GM19193 (cell line): Measurements from ENCODE around the gene RPL13.

Experiments
- POLR2A ChIP-seq: IDR thresholded peaks from 4 replicates; pipeline ENCODE4 v1.6.1; 2011; ENCODE audit not compliant: insufficient read depth, insufficient read length; ENCODE audit errors: extremely low read depth

Gene RPL13

GRCh38 chr16:89565506-89566372 is 5.3 kb downstream of the RPL13 start:
- TF ChIP-seq POLR2A: peak; percentile 33

GRCh38 chr16:89567656-89568594 is 7.4 kb downstream of the RPL13 start:
- no peak for TF ChIP-seq POLR2A

- TF ChIP-seq POLR2A: no peak
Observed at GRCh38 chr16:89569506-89570341, 9.2 kb downstream of the RPL13 start.

- TF ChIP-seq POLR2A: no peak
Observed at GRCh38 chr16:89570342-89570923, 10.0 kb downstream of the RPL13 start.

GRCh38 chr16:89571636-89572035 is 11.2 kb downstream of the RPL13 start:
- TF ChIP-seq POLR2A: no peak

- TF ChIP-seq POLR2A: no peak
Observed at GRCh38 chr16:89572073-89572484, 11.6 kb downstream of the RPL13 start.

- no peak for TF ChIP-seq POLR2A
Observed at GRCh38 chr16:89572485-89573205, 12.2 kb downstream of the RPL13 start.

GRCh38 chr16:89573826-89574680 is 13.6 kb downstream of the RPL13 start:
- no peak for TF ChIP-seq POLR2A

GRCh38 chr16:89574681-89575246 is 14.3 kb downstream of the RPL13 start:
- peak; percentile 18 for TF ChIP-seq POLR2A

- peak; percentile 40 for TF ChIP-seq POLR2A
Observed at GRCh38 chr16:89575247-89576152, 15.0 kb downstream of the RPL13 start, which contains the start of gene CPNE7. CPNE7 (plus strand) TSS chr16:89575758; CDS start chr16:89575898, 140 bp downstream.
